Hepatocyte (in vitro differentiated cells): ENCODE measurements around the gene ZNF345.

Experiments used
- EZH2 ChIP-seq: fragments of 200-600 bp; sonication (generic); IDR thresholded peaks from 2 replicates; pipeline ENCODE4 v1.6.1; 2016; ENCODE audit warnings: antibody characterized with exemption, mild to moderate bottlenecking, borderline replicate concordance
- EZH2phosphoT487 ChIP-seq: fragments of 200-600 bp; sonication (generic); IDR thresholded peaks from one replicate; pipeline ENCODE4 v1.6.1; 2018; ENCODE audit warnings: antibody characterized with exemption, mild to moderate bottlenecking, low read depth, moderate library complexity; ENCODE audit not compliant: unreplicated experiment, severe bottlenecking
- TF ChIP-seq, protein P1 (sequence below): fragments of 200-600 bp; sonication (generic); IDR thresholded peaks from 2 replicates; pipeline ENCODE4 v1.5.1; 2016; ENCODE audit warnings: antibody characterized with exemption, mild to moderate bottlenecking; ENCODE audit not compliant: poor library complexity

DNA sequence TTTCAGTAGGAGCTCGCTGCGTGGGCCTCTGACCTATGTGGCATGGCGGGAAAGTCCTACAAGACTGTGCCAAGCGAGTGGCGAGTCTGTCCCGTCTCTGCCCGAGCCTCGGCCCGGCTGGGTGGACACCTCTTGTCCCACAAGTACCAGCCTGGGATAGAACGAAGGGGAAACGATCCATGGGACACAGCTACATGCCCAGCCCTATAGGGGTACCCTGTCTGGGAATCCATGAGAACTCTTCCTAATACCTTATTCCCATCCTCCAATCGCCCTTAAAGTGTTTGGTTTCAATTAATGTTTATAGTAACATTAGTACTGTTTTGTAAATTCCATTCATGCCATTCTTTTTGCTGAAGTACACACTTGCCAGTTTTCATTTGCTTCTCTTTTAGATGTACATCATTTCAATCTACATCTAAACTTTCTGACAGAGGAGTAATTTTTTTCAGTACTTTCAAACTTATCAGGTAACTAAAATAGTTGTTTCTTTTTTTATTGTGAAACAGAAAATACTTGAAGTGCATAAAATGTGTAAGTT is 11.8 kb upstream of the ZNF345 start:
- TF ChIP-seq, protein P1, sequence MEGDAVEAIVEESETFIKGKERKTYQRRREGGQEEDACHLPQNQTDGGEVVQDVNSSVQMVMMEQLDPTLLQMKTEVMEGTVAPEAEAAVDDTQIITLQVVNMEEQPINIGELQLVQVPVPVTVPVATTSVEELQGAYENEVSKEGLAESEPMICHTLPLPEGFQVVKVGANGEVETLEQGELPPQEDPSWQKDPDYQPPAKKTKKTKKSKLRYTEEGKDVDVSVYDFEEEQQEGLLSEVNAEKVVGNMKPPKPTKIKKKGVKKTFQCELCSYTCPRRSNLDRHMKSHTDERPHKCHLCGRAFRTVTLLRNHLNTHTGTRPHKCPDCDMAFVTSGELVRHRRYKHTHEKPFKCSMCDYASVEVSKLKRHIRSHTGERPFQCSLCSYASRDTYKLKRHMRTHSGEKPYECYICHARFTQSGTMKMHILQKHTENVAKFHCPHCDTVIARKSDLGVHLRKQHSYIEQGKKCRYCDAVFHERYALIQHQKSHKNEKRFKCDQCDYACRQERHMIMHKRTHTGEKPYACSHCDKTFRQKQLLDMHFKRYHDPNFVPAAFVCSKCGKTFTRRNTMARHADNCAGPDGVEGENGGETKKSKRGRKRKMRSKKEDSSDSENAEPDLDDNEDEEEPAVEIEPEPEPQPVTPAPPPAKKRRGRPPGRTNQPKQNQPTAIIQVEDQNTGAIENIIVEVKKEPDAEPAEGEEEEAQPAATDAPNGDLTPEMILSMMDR: no peak
- TF ChIP-seq EZH2 (no peak), EZH2phosphoT487 (no peak)
